HFF-Myc (cell line): ENCODE measurements around the gene IGFALS.

Experiments used
- DNase-seq: peaks from one replicate; pipeline ENCODE4 v3.0.0-alpha.2; 2011; ENCODE audit warnings: low read depth; ENCODE audit errors: extremely low read depth
- H3K4me3 ChIP-seq: replicated peaks from 2 replicates; pipeline ENCODE4 v1.5.1; 2011; ENCODE audit warnings: low read depth, mild to moderate bottlenecking, control low read depth, low read length
- TF ChIP-seq, protein P1 (sequence below): IDR thresholded peaks from 2 replicates; pipeline ENCODE4 v1.5.1; 2012; ENCODE audit warnings: mild to moderate bottlenecking, low read depth, low read length, control low read depth; ENCODE audit errors: missing control alignments

The IGFALS gene

DNA sequence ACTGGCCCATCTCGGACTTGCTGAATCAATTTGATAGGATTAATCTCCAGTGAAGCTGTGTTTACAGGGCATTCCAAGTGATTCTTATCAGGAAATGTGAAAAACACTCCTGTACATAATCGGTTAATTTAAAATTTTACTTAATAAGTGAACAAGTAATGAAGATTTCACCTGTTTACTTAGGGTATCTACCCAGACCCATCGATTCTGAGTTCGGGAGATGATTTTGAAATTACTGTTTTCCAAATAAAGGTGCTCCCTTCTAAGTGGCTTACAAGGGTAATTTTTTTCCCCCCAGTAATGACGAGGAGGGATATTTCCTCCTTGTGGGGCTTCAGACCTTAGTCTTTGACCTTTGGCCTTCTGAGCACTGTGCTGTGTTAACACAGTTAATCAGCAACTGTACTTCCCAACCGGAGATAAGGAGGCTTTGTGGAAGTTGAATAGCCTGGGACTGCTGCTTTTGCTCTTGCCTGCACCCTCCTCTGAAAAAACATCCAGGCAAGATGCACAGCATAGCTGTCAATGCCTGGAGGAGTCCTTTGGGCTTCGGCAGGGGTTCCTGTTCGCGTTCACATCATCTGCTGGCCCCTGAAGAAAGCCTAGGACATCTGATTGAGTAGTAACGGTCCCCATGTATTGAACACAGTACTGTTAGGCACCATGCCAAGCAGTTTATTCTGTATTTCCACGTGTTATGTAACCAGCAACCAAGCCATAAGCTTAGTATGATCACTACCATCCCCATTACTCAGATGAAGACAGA is 35.3 kb upstream of the IGFALS start:
- TF ChIP-seq, protein P1, sequence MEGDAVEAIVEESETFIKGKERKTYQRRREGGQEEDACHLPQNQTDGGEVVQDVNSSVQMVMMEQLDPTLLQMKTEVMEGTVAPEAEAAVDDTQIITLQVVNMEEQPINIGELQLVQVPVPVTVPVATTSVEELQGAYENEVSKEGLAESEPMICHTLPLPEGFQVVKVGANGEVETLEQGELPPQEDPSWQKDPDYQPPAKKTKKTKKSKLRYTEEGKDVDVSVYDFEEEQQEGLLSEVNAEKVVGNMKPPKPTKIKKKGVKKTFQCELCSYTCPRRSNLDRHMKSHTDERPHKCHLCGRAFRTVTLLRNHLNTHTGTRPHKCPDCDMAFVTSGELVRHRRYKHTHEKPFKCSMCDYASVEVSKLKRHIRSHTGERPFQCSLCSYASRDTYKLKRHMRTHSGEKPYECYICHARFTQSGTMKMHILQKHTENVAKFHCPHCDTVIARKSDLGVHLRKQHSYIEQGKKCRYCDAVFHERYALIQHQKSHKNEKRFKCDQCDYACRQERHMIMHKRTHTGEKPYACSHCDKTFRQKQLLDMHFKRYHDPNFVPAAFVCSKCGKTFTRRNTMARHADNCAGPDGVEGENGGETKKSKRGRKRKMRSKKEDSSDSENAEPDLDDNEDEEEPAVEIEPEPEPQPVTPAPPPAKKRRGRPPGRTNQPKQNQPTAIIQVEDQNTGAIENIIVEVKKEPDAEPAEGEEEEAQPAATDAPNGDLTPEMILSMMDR: no peak
- H3K4me3 ChIP-seq: peak overlapping the region; percentile 99
- DNase-seq: no peak

DNA sequence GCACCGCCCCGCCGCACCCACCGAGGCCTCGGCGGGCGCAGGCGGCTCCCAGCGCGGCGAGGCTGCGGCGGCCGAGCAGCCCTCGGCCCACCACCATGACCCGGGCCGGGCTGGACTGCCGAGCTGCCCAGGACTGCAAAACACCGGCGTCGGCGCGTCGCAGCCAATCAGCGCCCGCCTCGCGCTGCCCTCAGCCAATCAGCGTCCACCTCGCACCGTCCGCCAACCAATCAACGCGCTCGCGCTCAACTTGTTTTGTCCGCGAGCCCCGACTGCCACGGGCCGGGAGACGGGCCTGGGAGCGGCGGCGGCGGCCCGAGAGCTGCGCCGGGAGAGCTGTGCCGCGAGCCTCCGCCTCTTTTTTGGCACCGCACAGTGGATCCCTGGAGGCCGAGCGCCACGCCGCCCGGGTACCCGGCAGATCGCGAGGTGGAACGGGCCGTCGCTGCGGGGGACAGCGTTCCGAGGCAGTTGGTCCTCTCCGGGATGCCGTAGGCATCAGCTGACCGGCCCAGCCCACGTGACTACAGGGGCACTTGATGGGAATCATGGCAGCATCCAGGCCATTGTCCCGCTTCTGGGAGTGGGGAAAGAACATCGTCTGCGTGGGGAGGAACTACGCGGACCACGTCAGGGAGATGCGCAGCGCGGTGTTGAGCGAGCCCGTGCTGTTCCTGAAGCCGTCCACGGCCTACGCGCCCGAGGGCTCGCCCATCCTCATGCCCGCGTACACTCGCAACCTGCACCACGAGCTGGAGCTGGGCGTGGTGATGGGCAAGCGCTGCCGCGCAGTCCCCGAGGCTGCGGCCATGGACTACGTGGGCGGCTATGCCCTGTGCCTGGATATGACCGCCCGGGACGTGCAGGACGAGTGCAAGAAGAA is 33.4 kb upstream of the IGFALS start, which contains the start of the genes FAHD1 and HAGH:
Gene FAHD1, plus strand, starts transcription at position 516 of the 883 bp plus-strand sequence. Its CDS starts 33 bp downstream, at position 549.
Gene HAGH, minus strand, starts transcription at position 135 of the 883 bp plus-strand sequence. Its CDS starts 38 bp downstream, at position 97.
- DNase-seq: peak; percentile 71
- TF ChIP-seq, protein P1: no peak
- H3K4me3 ChIP-seq: peak within 1 kb of the TSS; percentile 99

DNA sequence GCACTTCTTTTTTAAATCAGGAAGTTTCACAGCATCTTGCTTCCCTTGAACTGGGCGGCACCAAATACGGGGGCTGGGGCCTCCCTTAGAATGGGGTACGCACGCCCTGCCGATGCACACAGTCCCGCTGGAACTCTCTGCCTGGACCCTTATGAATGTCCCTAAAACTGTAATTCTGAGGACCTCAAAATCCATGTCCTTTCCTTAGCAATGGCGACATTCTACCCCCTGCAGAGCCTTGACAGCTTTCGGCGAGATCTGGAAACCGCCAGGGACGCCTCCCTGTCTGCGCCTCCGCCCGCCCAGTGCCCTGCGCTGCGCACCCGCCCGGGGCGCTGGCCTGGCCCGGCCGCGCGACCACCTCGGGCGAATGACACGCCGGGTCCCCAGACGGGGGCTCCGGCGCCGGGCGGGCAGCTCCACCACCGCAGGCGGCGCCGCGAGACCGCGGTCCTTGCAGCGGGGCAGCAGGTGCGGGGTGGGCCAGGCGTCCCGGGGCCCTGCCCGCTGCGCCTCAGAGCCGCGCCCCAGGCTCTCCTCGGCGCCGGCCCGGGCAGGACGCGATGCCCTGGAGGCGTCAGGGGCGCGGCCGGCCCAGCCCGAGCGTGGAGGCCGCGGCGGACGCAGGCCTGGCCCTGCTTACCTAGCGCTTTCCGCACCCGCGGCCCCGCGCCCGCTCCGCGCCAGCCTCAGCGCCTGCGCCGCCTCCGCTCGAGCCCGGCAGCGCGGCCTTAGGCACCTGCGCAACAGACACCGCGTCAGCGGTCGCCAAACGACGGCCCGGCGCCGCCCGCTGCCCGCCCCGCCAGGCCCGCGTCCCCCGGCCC is 32.6 kb upstream of the IGFALS start:
- TF ChIP-seq, protein P1: no peak
- DNase-seq: no peak
- H3K4me3 ChIP-seq: peak overlapping the region; percentile 99

DNA sequence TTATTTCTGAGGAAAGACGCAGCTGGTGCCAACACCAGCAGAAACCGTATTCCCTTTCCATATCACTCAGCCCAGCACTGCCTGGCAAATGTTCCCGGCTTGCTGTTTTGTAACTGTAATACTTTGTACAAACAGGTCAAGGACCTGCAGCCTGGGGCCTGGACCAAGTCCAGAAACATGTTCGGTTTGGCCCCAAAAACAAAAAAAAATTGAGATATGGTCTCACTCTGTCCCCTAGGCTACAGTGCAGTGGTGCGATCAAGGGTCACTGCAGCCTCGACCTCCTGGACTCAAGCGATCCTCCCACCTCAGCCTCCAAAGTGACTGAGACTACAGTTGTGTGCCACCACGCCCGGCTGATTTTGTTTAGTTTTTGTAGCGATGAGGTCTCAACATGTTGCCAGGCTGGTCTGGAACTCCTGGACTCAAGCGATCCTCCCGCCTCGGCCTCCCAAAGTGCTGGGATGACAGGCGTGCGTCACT is 31.9 kb upstream of the IGFALS start:
- TF ChIP-seq, protein P1: no peak
- H3K4me3 ChIP-seq: peak overlapping the region; percentile 99
- DNase-seq: no peak

DNA sequence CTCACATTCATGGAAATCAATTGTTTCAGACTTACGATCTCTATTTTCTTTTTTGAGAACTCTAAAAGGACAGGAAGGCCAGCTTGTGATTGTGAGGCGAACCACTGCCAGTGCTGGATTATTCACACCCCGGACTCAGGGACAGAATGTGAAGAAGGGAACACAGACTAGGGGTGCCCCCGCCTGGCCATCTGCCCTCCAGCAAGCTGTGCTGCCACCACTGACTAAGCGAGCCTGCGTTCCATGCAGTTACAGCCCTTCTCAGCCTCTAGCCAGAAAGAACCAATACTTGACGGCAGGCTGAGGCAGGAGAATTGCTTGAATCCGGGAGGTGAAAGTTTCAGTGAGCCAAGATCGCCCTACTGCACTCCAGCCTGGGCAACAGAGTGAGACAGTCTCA is 30.3 kb upstream of the IGFALS start:
- H3K4me3 ChIP-seq: no peak overlapping the region
- TF ChIP-seq, protein P1: peak; percentile 9
- DNase-seq: no peak

DNA sequence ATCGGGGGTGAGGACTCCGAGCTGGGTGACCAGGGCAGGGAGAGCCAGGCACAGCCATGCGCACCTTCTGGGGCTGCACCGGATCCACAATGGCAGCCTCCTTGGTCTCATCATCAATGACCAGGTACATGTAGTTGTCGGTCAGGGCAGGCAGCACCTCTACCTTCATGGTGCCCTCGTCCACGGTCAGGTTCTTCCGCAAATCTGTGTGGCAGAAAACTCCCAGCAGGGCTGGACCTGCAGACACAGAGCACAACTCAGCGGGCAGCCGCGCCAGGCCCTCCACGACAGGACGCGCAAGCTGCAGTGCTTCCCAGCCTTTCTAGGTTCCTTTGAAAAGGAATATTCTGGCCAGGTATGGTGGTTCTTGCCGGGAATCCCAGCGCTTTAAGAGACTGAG is 29.3 kb upstream of the IGFALS start:
- DNase-seq: no peak
- no peak overlapping the region for H3K4me3 ChIP-seq
- TF ChIP-seq, protein P1: no peak
